HG03439 (cell line): ENCODE results near the gene CHD8.
"Not testable (repeated sequence)": the region's sequence is repeated elsewhere in the genome, so short reads cannot be mapped to it uniquely, and the experiment has no call there.

ENCODE experiments used
- ATAC-seq: cut with Tn5 transposase; IDR thresholded peaks from one replicate; pipeline ENCODE4 v1.9.1; 2021; ENCODE audit warnings: mild to moderate bottlenecking, moderate library complexity; ENCODE audit not compliant: unreplicated experiment

CHD8 gene, protein sequence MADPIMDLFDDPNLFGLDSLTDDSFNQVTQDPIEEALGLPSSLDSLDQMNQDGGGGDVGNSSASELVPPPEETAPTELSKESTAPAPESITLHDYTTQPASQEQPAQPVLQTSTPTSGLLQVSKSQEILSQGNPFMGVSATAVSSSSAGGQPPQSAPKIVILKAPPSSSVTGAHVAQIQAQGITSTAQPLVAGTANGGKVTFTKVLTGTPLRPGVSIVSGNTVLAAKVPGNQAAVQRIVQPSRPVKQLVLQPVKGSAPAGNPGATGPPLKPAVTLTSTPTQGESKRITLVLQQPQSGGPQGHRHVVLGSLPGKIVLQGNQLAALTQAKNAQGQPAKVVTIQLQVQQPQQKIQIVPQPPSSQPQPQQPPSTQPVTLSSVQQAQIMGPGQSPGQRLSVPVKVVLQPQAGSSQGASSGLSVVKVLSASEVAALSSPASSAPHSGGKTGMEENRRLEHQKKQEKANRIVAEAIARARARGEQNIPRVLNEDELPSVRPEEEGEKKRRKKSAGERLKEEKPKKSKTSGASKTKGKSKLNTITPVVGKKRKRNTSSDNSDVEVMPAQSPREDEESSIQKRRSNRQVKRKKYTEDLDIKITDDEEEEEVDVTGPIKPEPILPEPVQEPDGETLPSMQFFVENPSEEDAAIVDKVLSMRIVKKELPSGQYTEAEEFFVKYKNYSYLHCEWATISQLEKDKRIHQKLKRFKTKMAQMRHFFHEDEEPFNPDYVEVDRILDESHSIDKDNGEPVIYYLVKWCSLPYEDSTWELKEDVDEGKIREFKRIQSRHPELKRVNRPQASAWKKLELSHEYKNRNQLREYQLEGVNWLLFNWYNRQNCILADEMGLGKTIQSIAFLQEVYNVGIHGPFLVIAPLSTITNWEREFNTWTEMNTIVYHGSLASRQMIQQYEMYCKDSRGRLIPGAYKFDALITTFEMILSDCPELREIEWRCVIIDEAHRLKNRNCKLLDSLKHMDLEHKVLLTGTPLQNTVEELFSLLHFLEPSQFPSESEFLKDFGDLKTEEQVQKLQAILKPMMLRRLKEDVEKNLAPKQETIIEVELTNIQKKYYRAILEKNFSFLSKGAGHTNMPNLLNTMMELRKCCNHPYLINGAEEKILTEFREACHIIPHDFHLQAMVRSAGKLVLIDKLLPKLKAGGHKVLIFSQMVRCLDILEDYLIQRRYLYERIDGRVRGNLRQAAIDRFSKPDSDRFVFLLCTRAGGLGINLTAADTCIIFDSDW (N-terminal part only)

DNA sequence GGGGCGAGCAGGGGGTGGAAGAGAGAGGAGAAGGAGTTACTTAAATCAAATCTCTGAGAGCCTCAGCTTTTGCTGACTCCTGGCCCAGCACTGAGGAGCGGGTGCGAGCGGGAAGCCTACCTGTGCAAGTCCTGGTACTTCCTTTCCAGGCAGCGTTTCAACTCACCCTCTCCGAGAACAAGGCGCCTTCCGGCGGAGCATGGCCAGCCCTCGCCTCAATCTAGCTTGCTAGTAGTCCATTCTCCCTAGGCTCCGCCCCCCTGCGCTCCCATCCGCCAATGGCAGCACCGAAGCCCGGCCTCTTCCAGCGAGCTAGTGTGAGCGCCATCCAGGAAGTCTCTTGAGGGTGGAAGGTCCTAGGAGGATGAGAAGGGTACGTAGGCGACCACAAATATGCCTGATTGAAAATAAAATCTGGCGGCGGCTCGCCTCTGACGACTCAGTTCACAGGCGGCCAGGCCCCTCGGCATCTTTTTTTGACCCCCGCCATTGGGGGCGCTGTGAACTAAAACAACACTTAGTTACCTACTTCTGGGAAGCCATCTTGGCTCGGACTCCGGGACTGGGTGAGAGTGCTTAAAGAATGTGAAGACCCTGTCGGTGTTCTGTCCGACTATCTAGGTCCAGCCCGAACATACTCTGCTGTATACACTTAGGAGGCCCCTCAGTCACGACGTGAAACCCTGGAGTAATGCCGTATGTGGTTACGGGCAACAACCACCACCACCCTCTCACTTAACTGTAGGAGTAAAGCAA is at the start of gene CHD8:
Gene CHD8 (minus strand): TSS at position 212 of the 756 bp plus-strand sequence. CDS start 24,480 bp downstream, outside the sequence.
- ATAC-seq = peak; percentile 98

DNA sequence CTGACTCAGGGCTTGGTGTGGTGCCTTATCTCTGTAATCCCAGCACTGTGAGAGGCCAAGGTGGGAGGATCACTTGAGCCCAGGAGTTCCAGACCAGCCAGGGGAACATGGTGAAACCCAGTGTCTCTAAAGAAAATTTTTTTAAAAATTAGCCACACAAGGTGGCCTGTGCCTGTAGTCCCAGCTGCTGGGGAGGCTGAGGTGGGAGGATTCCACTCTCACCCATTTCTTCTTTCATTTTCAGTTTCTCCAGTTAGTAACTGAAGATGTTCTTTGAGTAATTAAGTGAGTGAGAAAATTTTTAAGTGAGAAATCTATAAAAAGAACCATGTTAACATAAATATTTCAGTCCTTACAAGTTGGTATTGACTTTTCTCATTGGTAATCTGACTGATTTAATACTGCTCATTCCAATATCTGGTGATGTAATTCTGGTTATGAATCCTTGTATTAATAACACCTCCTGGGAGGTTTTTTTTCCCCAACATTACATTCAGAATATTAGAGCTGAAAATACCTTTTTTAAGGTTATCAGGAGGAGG is 49.2 kb upstream of the CHD8 start:
- ATAC-seq = peak; percentile 76

DNA sequence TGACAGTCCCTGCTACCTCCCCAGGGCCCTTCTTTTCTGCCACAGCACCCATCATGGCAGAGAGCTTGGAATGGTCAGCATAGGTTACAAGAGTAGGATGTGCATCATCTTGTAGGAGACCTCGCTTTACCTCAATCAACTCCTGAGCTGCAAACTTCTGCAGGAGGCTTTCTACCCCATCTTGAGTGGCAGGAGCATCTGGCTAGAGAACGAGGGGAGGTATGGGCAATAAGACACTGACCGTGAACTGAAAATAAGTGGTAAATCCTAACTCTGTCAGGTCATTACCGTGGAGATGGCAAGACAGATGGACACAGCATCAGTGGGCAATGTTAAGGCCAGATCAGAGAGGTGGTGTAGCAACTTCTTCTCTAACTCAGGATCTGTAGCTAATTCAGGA is 47.5 kb upstream of the CHD8 start:
- ATAC-seq = no peak

DNA sequence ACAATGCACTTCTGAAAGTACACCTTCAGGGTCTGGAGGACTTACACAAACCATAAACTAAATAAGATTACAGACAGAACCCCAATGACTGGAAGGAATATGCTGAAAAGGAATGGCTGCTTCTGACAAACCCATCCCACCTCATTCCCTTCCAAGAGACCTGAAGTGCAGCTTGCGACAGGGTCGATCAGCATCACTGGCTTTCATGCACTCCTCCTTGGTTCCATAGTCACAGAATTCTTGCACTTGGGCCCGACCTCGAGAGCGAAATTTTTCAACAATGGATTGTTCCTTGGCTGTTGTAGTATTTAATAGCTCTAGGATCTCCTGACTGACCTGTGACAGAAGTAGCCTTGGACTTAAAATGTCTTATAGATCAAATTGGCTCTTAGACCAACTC is 45.6 kb upstream of the CHD8 start:
- ATAC-seq = no peak

DNA sequence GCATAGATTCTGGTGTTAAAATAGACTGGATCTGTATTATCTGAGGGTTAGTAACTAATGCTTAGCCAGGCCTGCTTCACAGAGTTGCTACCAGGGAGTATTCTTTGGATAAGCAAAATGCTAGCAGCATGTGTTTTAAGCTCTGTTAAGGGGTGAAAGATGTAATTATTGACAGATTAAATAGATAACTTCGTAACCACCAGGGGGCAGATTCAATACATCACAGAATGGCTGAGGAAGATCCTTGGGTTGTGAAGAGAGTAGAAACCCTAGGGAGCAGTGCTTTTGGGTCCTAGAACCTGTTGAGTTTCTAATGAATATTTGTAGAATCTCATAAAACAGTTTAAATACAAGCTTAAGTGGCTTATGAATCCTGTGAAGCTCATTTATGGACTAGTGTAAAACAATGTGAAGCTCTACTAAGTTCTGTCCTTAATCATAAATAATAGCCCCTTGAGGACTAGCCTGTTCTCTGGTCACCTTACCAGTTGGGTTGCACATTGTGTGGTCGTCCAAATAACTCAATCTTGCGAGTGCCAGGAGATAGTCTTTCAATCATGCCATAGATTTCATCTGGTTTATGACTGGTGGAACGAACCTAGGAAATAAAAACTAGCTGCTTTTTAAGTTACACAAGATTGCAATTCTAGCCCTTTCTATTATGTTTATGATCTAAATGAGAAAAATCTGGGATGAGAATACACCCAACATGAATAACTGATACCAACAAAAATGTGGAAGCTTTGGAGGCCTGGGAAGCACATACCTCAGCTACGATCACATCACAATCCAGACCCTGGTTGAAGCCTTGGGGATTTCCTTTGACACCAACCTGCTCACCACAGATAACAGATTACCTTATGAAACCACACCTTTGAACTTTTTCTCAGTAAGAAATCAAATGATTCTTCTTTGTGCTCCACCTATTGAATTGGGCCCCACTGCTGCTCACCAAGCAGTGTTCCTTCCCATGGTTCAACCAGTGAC is 42.9 kb upstream of the CHD8 start:
- ATAC-seq = no peak

DNA sequence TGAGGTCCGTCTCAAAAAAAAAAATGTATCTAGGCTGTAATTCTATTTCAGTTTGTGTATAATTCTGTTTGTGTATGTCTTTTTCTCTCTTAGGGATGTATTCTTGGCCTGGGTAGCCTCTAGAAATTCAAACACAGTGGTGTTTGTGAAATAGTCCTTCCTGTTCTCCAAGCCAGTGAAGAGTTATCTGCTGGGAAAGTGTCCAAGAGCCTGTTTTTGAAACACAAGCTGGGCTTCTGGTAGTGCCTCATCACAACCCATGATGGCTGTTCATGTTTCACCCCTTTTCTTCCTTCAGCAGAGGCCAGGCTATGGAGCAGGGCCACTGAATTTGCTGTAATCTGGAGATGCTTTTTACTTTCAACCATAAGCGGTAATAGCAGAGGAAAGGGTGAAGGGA is 40.5 kb upstream of the CHD8 start:
- no peak for ATAC-seq

DNA sequence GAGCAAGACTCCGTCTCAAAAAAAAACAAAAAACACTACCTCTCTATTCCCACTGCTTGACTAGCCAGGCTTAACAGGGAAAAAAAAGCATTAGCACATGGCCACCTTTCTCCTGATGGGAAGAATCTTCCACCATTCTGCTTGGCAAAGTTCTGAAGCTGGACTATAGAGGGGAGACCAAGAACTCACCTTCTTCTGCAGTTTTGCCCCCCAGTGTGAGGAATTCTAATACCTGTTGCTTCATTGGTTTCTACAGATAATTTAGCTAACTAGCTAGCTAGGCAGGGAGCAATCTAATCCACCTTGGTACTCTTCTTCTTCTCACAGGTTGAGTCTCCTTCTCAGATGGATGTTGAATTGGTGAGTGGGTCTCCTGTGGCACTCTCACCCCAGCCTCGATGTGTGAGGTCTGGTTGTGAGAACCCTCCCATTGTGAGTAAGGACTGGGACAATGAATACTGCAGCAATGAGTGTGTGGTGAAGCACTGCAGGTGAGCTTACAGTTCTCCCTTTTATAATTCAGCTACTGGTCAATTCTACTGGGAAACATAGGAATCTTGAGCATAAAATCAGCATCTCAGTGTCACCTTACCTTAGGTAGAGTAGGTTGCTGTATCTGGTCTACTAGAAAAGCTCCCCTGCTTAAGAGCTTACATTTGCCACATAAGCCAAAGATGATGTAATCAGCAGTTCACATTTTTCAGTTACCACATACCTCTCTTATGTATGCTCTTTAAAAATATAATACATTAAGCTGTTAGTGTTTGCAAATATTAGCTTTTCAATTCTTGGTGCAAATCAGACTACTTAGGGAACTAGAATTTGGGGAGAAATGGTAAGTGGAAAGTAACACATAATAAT is 39.2 kb upstream of the CHD8 start:
- no peak for ATAC-seq

DNA sequence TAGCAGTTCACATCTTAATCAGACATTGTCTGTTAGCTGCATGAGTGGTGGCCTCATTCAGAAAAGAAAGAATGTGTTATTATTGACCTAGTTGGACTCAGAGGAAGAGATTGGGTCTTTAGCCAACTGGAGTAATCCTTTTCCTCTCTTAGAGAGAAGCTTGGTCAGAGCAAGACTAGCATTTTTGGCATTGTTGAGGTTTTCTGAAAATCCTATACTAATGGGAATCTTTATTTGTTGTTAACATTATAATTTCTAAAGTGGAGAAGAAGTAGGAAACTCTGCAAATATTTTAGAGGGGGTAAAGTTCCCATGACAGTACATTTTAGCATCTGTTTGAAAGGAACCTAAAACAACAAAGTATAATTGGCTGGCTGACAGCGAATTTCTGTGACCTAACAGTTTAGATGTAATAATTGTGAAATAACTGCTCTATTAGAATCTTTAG is 30.7 kb upstream of the CHD8 start:
- ATAC-seq = no peak

DNA sequence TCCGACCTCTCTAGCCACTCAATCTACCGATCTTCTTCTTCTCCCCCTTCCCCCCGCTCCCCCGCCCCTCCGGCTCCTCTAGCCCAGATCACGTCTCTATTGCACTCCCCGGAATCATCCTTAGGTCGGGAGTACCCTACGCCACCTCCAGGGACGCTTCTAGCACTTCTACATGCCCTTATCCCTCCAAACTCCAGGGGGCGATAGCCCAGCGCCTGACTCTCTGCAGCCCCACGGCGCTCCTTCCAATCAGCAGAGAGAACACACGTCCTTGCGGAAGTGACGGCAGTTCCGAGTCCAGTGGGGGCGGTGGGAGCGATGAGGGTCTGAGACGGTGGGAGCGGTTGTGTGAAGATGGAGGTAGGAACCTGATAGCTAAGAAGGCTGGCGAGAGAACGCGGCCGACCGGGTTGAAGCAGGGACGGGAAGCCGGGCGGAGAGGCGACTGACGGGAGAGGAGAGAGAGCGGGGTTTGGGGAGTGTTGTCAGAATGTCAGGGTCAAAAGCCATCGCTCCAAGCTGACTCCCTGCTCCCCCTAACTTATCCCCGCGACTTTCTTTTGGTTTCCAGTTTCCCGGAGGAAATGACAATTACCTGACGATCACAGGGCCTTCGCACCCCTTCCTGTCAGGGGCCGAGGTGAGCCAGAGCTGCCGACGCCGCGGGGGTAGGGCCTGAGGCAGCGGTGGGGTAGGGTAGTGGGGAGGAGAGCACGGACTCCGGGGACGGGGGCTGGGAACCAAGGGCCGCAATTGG is 21.2 kb upstream of the CHD8 start, which contains the start of the genes RAB2B and TOX4:
Gene RAB2B (minus strand): TSS at position 35 of the 757 bp plus-strand sequence. CDS start 87 bp downstream, outside the sequence.
Gene TOX4 (plus strand): TSS at position 271 of the 757 bp plus-strand sequence. CDS start 84 bp downstream, at position 355.
- ATAC-seq = peak; percentile 99

DNA sequence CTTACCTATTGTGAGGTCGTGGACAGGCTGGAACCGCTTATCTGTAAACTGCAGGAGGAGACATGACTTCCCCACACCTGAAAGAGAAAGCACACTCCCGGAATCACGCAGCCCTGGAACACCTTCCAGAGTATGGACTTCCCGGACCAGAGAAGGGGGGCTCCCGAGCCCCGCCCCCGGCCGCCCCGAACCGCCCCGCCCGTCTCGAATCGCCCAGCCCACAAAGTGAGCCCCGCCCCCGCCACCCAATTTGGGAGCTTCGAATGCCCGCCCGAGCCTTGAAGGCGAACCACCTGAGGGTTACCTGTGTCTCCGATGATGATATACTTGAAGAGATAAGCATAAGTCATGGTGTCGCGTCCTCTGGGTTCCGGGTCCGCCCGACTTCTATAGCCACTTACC is 20.6 kb upstream of the CHD8 start:
- no peak for ATAC-seq

DNA sequence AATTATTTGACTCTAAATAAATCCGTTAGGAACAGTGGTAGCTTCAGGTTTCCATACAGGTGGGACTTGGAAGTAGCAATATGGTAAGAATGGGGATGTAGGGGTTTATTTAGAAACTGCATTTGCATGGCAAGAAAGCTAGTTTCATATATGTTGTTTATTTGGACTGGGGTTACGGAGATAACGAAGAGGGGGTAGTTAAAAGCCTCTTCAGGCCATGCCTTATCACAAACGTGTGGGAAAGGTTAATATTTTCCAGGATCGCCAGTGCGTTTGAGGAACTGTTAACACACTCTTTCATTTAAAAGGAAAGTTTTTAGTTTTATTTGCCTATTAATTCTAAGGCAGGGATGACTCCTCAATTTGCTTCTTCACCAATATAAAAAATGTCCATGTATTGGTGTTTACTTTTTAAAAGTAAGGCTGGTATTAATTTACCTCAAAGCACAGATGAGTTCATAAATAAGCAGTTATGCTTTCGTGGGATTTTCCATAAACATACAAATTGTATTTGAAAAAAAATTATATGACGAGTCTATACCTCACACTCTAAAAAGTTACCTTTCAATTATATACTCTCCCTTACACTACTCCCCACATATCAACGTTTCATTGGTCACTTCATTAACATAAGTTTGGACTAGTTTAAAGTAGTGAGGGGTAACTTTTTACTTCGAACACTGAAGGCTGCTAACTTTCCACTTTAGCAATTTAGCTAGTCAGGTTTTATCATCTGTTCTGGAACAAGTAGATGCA is 20.0 kb upstream of the CHD8 start:
- ATAC-seq = no peak

DNA sequence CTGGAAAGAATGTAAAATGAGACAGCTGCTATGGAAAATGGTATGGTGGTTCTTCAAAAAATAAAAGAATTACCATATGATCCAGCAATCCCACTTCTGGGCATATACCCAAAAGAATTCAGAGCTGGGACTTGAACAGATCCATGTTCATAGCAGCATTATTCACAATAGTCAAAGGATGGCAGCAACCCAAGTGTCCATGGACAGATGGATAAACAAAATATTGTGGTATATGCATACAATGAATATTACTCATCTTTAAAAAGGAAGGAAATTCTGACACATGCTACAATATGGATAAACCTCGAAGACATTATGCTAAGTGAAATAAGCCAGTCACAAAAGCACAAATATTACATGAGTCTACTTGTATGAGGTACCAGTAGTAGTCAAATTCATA is 11.7 kb upstream of the CHD8 start:
- ATAC-seq = no peak

DNA sequence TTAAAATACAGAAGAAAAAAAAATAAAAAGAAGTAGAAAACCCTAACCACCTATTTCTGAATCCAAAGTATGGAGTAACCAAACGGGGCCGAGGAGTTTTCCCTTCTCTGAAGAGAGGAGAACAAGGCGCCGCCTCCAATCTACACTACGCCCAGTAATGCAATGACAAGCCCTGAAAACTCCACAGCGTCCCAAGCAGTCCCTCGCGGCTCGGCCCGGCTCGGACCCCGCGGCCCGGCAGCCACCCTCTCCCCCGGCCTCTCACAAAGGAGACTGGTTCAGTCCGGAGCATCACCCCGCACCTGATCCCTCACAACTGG is 371 bp downstream of the CHD8 start:
- ATAC-seq = peak; percentile 26

DNA sequence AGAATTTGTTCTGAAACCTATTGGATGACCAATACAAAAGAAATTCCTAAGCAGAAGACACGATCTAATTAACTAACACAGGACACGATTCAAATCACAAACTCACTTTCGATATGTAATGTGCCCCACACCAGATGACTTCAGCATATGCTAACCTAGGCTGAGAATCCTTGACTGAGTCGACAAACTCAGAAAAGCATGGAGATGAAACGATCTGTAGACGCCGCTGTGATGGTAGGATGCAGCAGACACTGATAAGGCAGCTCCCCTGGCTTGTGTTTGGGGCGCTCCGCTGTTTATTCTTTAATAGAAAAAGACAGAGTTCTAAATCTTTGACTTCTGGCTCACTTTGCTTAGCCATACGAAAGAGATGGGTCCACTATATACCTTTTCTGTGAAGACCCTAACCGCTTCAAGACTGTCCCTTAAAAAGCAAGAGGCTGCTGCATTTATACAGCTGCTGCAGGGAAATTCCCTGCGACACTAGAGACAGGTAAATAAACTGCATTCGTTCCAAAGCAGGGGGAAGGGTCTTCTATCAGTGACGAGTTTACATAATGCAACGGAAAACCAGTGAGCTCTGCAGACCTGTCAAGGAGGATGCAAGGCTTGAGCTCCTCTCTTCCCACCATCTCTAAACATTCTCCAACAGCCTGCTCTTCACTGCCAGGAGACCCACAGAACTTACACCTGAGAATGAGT is 929 bp downstream of the CHD8 start:
- no peak for ATAC-seq

DNA sequence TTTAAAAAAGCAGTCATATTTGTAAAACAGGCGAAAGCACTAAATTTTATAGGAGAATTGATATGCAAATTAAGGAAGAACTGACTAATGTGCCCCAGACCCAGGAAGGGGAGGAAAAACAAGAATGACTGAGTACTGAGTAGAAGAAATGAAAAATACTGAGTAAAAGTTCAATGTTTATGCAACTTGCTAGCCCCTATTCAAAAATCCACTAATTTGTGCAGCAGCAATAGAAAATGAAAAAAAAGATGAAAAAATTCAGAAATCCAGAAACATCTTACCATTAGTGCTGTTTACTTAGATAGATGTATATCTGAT is 6.1 kb downstream of the CHD8 start:
- ATAC-seq = no peak

DNA sequence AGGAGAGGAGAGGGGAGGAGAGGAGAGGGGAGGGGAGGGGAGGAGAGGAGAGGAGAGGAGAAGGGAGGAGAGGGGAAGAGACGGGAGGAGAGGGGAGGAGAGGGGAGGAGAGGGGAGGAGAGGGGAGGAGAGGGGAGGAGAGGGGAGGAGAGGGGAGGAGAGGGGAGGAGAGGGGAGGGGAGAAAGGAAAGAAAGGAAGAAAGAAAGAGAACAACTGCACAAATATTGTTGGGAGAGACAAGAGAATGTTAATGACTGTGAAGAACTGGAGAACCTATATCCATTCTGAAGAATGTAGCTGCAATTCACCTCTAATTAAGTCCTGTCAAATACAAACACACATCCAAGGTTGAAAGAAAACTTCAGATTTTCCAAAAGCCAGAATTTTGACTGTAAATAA is 13.3 kb downstream of the CHD8 start:
- ATAC-seq = not testable (repeated sequence)
